GM11168 (cell line): ENCODE results near the gene BTN1A1.

ENCODE experiments used
- in situ Hi-C: fragments of 300-500 bp; cut with MboI; formaldehyde crosslinking; loops from one replicate; pipeline ENCODE4 v1.12.0; 2022; ENCODE audit warnings: low sequenced_read_pairs; ENCODE audit not compliant: unreplicated experiment

Gene BTN1A1

DNA sequence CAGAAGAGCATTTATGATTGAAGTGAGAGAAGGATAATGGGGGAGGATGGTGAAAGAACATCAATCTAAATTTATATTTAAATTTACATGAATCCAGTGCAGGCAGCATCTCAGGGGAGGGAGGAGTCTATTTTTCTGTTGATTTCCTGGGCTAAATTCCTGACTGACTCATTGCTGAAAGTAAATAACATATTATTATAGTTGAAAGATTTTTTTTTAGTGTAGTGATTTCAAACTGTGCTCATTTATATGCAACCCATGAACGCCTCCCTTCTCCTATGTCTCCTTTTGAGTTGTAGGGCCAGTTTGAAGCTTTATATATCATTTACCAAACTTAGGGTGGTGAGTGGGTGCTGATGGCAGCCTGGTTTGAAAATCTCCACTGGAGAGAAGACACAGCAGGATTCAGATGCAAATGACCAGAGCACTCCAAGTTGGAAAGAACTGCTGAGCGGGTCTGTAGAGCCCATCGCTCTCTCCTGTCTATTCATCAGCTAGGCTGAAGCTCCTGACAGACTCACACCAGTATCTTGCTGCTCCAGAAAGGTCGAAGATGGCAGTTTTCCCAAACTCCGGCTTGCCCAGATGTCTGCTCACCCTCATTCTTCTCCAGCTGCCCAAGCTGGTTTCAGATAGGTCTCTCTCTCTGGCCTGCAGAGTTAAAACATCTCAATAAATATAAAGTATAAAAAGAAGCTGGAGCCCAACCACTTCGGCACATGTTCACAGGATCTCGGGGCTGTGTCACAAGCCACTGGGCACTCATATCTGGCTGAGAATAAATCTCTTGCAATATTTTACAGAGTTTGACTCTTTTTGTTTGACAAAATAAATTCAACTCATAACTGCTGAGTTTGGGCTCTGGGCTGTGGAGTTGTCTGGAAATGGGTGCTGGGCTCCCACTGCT lies 24.0 kb upstream of the BTN1A1 start:
- in situ Hi-C loops: no loop called here

DNA sequence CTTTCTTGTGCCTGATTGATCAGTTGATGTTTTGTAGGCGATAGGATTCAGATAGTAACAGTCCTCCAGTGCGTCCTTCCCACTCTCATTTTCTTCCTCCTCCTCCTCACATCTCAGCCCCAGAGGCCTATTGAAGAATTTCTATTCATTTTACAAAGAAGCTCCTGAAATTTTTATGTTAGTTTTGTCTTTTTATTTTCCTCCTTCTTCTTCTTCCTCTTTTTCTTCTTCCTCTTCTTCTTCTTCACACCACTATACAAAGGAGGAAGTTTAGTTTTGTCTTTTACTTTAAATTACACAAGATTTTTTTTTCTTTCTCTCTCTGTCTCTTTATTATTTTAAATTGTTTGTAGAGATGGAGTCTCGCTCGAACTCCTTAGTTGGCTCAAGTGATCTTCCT lies 23.2 kb upstream of the BTN1A1 start:
- in situ Hi-C loops: no loop called here

GRCh38 chr6:26477426-26477825 lies 22.7 kb upstream of the BTN1A1 start:
- in situ Hi-C loops: no loop called here

DNA sequence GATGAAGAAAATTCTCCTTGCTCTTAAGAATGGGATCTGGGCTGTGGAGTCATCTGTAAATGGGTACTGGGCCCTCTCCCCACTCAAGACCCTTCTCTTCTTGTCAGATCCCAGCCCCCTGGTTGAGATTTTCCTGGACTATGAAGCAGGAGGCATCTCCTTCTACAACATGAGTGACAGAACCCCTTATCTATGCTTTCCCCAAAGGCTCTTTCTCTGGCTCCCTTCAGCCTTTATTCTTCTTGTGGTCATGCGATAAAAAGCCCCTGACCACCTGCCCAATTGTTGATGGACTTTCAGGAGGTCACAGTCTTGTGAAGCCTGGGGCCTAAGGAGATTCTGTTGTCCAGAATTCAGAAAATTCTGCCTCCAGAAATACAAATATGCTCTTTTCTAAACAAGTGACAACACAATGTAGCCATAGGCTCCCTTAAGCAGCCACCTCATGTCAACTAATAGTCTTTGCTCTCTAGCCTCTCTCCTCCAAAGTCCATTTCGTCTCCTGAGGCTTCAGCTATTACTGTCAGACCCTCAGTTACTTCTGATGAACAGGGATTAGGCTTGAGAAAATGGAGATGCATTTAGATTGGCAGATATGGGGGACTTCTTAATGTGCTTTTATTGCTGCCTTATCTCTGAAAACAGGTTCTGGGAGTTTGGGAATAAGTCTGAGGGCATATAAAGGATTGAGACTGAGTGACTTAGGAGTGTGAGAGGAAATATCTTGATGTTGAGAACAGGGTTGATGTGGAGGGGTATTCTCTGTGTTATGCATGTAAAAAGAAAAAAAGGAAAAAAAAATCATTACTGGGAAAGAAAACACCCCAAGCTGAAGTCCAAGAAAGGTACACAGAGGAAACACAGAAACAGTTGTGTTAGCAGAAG lies 21.8 kb upstream of the BTN1A1 start:
- in situ Hi-C loops: no loop called here

DNA sequence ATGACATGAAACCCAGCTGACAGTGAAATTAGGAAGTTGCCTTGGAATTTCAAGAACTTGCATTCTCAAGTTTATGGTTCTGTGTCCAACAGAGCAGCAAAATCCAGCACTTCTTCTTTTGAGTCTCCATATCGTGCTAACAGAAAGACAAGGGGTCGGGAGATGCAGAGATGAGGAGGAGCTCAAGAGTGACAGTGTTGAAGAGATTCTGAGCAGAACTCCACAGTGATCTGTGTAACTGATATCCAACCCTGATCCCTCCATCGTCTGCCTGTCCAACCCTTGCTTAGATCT lies 21.2 kb upstream of the BTN1A1 start:
- in situ Hi-C loops: no loop called here

DNA sequence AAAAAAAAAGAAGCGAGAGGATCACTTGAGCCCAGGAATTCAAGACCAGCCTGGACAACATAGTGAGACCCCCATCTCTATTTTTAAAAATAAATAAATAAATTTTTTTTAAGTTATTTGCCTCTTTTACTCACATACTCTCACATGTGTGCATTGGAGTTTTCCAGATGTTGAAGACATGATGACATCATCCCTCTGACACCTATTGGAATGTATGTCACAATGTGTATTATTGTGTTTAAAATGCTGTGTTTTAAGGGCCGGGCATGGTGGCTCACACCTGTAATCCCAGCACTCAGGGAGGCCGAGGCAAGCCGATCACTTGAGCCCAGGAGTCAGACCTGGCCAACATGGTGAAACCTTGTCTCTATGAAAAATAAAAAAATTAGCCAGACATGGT lies 17.8 kb upstream of the BTN1A1 start:
- in situ Hi-C loops: no loop called here

- in situ Hi-C loops: no loop called here
These were observed 16.4 kb upstream of the BTN1A1 start for GRCh38 chr6:26483727-26484126.

DNA sequence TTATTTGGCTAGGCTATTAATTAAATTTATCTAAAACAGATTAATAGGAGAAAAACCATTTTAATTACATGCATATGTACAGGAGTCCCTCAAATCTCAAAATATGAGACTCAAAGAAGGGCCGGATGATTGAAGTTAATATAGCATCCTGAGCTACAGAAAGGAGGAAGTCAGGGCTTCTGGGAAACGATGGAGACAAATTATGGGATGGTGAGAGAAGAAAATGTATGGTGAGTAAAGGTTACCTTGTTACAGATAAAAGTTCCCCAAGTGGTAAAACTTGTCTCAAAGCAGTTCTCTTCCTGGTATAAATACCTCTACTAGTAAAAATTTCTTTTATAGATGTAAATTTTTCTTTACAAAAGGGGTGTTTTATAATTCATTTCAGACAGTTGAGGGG lies 15.9 kb upstream of the BTN1A1 start:
- in situ Hi-C loops: no loop called here

DNA sequence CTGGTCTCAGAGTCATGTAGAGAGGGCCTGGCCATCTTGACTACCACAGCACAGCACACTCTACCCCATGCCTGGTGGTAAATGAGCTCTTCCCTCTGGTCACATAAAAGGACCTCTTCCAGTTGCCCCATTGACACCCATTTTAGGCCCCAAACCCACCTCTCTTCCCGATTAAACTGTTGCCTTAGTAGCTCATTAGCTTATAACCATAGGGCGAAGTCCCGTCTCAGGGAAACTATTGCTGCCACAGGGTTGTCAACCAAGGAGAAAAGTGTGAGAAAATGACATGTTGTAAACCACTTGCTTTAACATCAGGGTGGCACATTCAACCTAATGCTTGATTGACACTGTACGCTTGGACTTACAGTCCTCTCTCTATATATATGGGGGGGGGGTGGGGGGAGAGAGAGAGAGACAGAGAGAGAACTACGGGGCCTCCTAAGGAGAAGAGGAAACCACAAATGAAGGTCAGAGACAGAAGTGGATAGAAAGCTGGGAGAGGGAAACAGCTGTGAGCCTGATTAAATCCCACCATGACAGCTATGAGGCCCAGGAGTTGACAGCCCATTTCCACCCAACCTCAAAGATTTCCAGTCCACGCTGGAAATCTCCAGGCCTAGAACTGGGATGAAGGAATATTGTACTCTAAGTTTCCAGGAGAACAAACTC lies 14.9 kb upstream of the BTN1A1 start:
- in situ Hi-C loops: no loop called here

GRCh38 chr6:26486358-26486757 lies 13.7 kb upstream of the BTN1A1 start:
- in situ Hi-C loops: no loop called here

DNA sequence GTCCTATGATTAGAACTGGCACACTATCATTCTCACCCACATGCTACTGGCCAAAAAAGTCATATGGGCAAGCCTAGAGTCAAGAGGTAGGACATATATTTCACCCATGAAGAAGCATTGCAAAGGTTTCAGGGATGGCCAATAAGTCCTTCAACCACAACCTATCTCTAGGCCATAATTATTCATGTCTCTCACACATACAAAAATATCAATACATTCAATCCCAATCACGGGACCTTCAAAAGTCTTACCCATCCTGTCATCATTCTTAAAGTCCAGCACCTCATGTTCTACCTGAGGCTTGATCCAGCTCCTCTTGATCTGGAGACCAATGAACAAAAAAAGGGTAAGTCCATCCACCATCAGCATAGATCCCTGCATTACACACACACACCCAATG lies 12.6 kb upstream of the BTN1A1 start:
- in situ Hi-C loops: no loop called here

GRCh38 chr6:26489996-26490964 lies 9.8 kb upstream of the BTN1A1 start:
- in situ Hi-C loops: no loop called here

DNA sequence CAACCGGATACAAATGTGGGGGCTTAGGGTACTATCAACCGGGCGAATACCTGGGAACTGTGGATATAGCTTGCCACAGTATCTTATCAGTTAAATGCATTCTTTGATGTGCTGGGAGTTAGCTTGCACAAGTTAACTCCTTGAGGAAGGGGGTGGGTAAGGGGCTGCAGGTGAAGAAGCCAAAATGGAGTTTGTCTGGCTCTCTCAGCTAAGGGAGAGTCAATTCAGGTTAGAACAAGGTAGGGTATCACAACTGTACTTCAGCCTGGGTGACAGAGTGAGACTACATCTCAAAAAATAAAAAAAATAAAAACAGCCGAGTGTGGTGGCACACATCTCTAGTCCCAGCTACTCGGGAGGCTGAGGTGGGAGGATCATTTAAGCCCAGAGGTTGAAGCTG lies 8.5 kb upstream of the BTN1A1 start:
- in situ Hi-C loops: no loop called here

- in situ Hi-C loops: no loop called here
These were observed 6.8 kb upstream of the BTN1A1 start for GRCh38 chr6:26493258-26493657.

GRCh38 chr6:26494117-26494516 lies 6.0 kb upstream of the BTN1A1 start:
- in situ Hi-C loops: no loop called here

GRCh38 chr6:26495281-26495680 lies 4.8 kb upstream of the BTN1A1 start:
- in situ Hi-C loops: no loop called here

DNA sequence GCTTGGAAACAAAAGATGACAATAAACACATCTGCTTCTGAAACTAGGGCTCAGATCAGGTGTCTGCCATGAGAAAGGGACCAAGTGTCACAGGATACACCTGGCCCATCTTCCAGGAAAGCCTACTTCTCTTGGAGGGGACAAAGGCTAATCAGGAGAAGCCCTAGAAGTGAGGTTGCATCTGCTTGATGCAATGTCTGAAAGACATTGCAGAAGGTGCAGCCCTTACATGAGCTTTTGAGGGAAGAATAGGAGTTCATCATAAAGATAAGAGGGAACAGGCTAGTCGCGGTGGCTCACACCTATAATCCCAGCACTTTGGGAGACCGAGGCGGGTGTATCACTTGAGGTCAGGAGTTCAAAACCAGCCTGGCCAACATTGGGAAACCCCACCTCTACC lies 2.5 kb upstream of the BTN1A1 start:
- in situ Hi-C loops: no loop called here

DNA sequence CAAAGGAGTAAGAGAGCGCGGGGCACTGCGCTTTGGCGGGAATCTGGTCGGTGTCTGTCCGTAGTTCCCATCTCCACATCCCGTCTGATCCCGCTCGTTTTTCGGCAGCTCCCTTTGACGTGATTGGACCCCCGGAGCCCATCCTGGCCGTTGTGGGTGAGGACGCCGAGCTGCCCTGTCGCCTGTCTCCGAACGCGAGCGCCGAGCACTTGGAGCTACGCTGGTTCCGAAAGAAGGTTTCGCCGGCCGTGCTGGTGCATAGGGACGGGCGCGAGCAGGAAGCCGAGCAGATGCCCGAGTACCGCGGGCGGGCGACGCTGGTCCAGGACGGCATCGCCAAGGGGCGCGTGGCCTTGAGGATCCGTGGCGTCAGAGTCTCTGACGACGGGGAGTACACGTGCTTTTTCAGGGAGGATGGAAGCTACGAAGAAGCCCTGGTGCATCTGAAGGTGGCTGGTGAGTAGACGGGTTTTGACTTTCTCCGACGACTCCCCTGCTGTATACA lies 1.4 kb downstream of the BTN1A1 start:
- in situ Hi-C loops: no loop called here

DNA sequence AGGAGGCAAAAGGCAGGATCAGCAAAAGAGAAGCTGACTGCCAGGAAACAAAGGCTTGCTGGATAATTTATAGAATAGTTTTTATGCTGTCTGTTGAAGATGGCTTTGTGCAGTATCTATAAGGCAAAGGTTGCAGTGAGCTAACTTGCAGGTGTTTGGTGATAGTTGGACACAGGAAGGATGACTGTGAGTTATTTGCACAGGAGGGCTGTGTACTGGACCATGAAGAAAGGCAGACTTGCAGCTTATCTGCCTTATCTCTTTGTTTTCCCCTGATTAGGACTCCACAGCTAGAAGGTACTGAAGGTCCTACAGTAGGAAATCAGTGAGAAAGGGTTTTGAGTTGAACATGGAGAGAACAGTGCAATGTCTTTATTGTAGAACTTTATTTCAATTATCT lies 2.1 kb downstream of the BTN1A1 start:
- in situ Hi-C loops: no loop called here

- in situ Hi-C loops: no loop called here
These were observed 2.5 kb downstream of the BTN1A1 start for GRCh38 chr6:26502626-26503025.
